Keratinocyte (primary cell): ENCODE data around the gene ANKS1B. TPM values are rescaled to one million over a fixed set of nuclear protein-coding genes. Genes with fewer than 3 reads are reported as not detected.

ENCODE experiments used
- DNase-seq: peaks from one replicate; pipeline ENCODE4 v3.0.0-alpha.2; 2011; ENCODE audit warnings: low read depth, missing footprints, low spot score
- FAIRE-seq: peaks from 2 replicates; lab custom pipeline; 2011; peaks lifted over from hg19 to GRCh38; lab: Jason Lieb, UNC
- H2AFZ ChIP-seq: 2 replicates; pipeline ENCODE4 v1.6.0; 2012; ENCODE audit warnings: low read length, control low read depth, inconsistent platforms; ENCODE audit not compliant: control insufficient read depth
- H3K27ac ChIP-seq: 2 replicates; pipeline ENCODE4 v1.5.1; 2011; ENCODE audit warnings: low read length; ENCODE audit not compliant: control insufficient read depth, insufficient read depth
- H3K27me3 ChIP-seq: 3 replicates; pipeline ENCODE4 v1.6.0; 2011; ENCODE audit warnings: low read length; ENCODE audit not compliant: control insufficient read depth, insufficient read depth; ENCODE audit errors: extremely low read depth
- H3K36me3 ChIP-seq, 2 experiments: 2 replicates in 1 of 2; 3 replicates in 1 of 2; pipeline ENCODE4 v1.5.1; 2011; ENCODE audit warnings: low read length in 2 of 2, mild to moderate bottlenecking in 1 of 2; ENCODE audit not compliant: control insufficient read depth in 2 of 2, insufficient read depth in 2 of 2; ENCODE audit errors: extremely low read depth in 1 of 2
- H3K4me1 ChIP-seq: 3 replicates; pipeline ENCODE4 v1.5.1; 2011; ENCODE audit warnings: low read length; ENCODE audit not compliant: control insufficient read depth, insufficient read depth; ENCODE audit errors: extremely low read depth
- H3K4me2 ChIP-seq: 3 replicates; pipeline ENCODE4 v1.6.0; 2011; ENCODE audit warnings: low read depth, low read length; ENCODE audit not compliant: control insufficient read depth, insufficient read depth; ENCODE audit errors: extremely low read depth
- H3K4me3 ChIP-seq, 3 experiments: fragments of 200-600 bp in 1 of 3; sonication (generic) in 1 of 3; 2 replicates in 2 of 3; 3 replicates in 1 of 3; pipeline ENCODE4 v1.5.1; 2011 to 2016; ENCODE audit warnings: low read length in 3 of 3, mild to moderate bottlenecking in 3 of 3, control low read depth in 2 of 3, inconsistent platforms in 1 of 3, low read depth in 1 of 3, mixed read lengths in 1 of 3, mixed run types in 1 of 3, moderate library complexity in 1 of 3; ENCODE audit not compliant: control insufficient read depth in 2 of 3, insufficient read depth in 2 of 3; ENCODE audit errors: extremely low read depth in 1 of 3
- H3K79me2 ChIP-seq: 2 replicates; pipeline ENCODE4 v1.6.0; 2012; ENCODE audit warnings: low read length; ENCODE audit not compliant: control insufficient read depth, insufficient read depth
- H3K9ac ChIP-seq: 3 replicates; pipeline ENCODE4 v1.6.0; 2011; ENCODE audit warnings: low read length; ENCODE audit not compliant: control insufficient read depth, insufficient read depth; ENCODE audit errors: extremely low read depth
- H3K9me1 ChIP-seq: 3 replicates; pipeline ENCODE4 v1.6.0; 2011; ENCODE audit warnings: low read length; ENCODE audit not compliant: control insufficient read depth, insufficient read depth; ENCODE audit errors: extremely low read depth
- H3K9me3 ChIP-seq: 2 replicates; pipeline ENCODE4 v1.5.1; 2012; ENCODE audit warnings: low read depth, low read length; ENCODE audit not compliant: control insufficient read depth
- H4K20me1 ChIP-seq: 3 replicates; pipeline ENCODE4 v1.6.0; 2011; ENCODE audit warnings: low read length; ENCODE audit not compliant: control insufficient read depth, insufficient read depth; ENCODE audit errors: extremely low read depth
- CTCF ChIP-seq, 3 experiments: IDR thresholded peaks in 1 of 3; conservative IDR thresholded peaks in 1 of 3; optimal IDR thresholded peaks in 1 of 3; 2 replicates in 2 of 3; 3 replicates in 1 of 3; pipeline versions ENCODE3 to v1.5.1; 2011; ENCODE audit warnings: low read length in 3 of 3, mild to moderate bottlenecking in 3 of 3, moderate library complexity in 2 of 3, control low read depth in 1 of 3, inconsistent platforms in 1 of 3; ENCODE audit not compliant: insufficient read depth in 2 of 3; ENCODE audit errors: extremely low read depth in 1 of 3
- EZH2 ChIP-seq: IDR thresholded peaks from one replicate; pipeline ENCODE4 v1.6.1; 2012; ENCODE audit warnings: inconsistent platforms, mild to moderate bottlenecking, low read length, moderate library complexity
- dilution Hi-C: fragments of 300-500 bp; cut with MboI; formaldehyde crosslinking; loops from one replicate; pipeline ENCODE4 v1.7.0; 2020; ENCODE audit warnings: low sequenced_read_pairs; ENCODE audit not compliant: extremely low pct_ligation_motif_present
- polyA plus RNA-seq, 5 experiments: library from polyadenylated mRNA; depleted of rRNA in 3 of 5; stranded (reverse) in 3 of 5; stranded (forward) in 1 of 5; unstranded in 1 of 5; fragments of >200 nt; gene quantifications; 1 replicate in 1 of 5; 2 replicates in 3 of 5; 3 replicates in 1 of 5; pipeline versions ENCODE4 v1.2.1 to v1.2.3, GENCODE V29; 2011 to 2012; ENCODE audit warnings: missing spikeins in 2 of 5, low read depth in 1 of 5, low replicate concordance in 1 of 5

Gene ANKS1B
- polyA plus RNA-seq, 1 donor (not counting 4 experiments of a cell fraction or from before 2014, with no cell fraction given), result not detected

- Histone ChIP-seq H3K79me2 (no peaks in the 10 kb centered on the region), H3K9me3 (no peaks in the 10 kb centered on the region), H3K27me3 (no peaks in the 10 kb centered on the region), H3K9ac (no peak overlapping the region), H3K4me3 (no peak overlapping the region), H3K4me1 (no peaks in the 10 kb centered on the region), H3K4me2 (no peak overlapping the region), H3K9me1 (no peaks in the 10 kb centered on the region), H3K27ac (no peak overlapping the region), H4K20me1 (no peaks in the 10 kb centered on the region), H3K36me3 (no peaks in the 10 kb centered on the region), H2AFZ (no peak overlapping the region)
- DNase-seq (no peak), FAIRE-seq (no peak)
- TF ChIP-seq EZH2 (no peak), CTCF (optimal IDR thresholded peaks at IDR 0.05 in 1 of 3, IDR thresholded peaks at IDR 0.05 in 1 of 3, conservative IDR thresholded peaks at IDR 0.05 in 1 of 3; ENCODE audit: extremely low read depth in 1 of 3, insufficient read depth in 2 of 3, low read length in 3 of 3) (no peak)
- dilution Hi-C loops, result no loop called here
Measured at GRCh38 chr12:99140017-99140720, 844.6 kb downstream of the ANKS1B start.

DNA sequence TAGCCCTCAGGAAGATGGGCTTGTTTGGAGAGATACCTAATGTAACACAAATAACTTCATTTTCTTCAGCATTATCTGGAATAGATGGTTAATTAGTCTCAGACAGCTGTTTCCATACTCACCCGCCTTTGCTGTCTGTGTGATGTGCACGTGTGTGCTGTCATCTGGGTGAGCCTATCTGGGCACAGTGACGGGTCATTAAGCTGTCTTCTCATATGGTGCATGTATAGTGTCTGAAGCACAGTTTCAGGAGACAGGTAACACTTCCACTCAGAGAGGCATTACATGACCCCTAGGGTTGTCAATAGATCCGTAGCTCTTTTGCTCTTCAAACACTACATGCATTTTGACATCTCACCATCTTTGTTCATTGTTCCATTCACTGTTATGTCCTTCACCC, 846.3 kb downstream of the ANKS1B start:
- DNase-seq, result no peak
- H3K9ac ChIP-seq, result no peak overlapping the region
- no peak overlapping the region for H3K27ac ChIP-seq
- H3K79me2 ChIP-seq, result no peaks in the 10 kb centered on the region
- no peaks in the 10 kb centered on the region for H3K9me1 ChIP-seq
- H3K4me3 ChIP-seq, result no peak overlapping the region
- H4K20me1 ChIP-seq, result no peaks in the 10 kb centered on the region
- H3K36me3 ChIP-seq, result no peaks in the 10 kb centered on the region
- TF ChIP-seq EZH2, result no peak
- no peak for TF ChIP-seq CTCF (optimal IDR thresholded peaks at IDR 0.05 in 1 of 3, IDR thresholded peaks at IDR 0.05 in 1 of 3, conservative IDR thresholded peaks at IDR 0.05 in 1 of 3; ENCODE audit: extremely low read depth in 1 of 3, insufficient read depth in 2 of 3, low read length in 3 of 3)
- no peak overlapping the region for H2AFZ ChIP-seq
- no peaks in the 10 kb centered on the region for H3K27me3 ChIP-seq
- H3K4me2 ChIP-seq, result no peak overlapping the region
- H3K4me1 ChIP-seq, result no peaks in the 10 kb centered on the region
- dilution Hi-C loops, result no loop called here
- no peak for FAIRE-seq
- H3K9me3 ChIP-seq, result no peaks in the 10 kb centered on the region
